Activated CD4-positive, CD25-positive, alpha-beta regulatory T cell (primary cell): ENCODE measurements around the gene UBR1.
"Not testable (repeated sequence)": the region's sequence is repeated elsewhere in the genome, so short reads cannot be mapped to it uniquely, and the experiment has no call there.

Source experiments
- DNase-seq, 4 experiments: peaks; one replicate each; lab custom pipeline; 2025; lab: John Stamatoyannopoulos, UW

Gene UBR1

GRCh38 chr15:43052860-43053259 lies 53.0 kb downstream of the UBR1 start:
- DNase-seq = no peak

DNA sequence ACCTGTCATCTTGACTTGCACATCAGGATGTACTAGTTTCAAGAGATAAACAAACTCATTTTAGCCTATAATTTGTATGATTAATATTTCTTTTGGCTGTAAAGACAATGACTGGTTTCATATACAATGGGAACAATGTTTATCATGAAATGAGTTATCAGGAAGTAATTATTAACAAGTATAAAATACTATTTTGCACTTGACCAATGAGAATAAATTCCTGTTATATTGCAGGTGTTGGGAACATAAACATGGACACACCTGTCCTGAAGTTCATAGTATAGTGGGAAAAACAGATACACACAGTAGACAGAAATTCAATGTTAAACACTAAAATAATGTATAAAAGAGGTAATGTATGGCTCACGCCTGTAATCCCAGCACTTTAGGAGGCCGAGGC lies 56.9 kb downstream of the UBR1 start:
- no peak for DNase-seq

DNA sequence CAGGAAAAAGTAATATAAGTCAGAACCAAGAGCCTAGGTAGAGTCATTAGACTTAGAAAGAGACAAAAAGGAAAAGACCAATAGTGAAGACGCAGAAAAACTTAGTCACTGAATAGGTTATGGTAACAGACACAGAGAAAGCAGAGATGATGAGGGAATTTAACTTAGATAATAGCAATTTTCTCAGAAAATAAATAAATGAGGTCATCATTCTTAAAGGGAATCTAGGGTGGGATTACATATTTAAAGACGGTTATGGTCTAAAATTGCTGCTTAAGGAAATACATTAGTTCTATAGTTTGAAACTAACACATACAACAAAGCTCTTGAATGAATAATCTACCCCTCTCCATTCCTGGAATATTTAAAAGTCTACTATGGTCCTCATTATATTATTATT lies 59.4 kb downstream of the UBR1 start:
- no peak for DNase-seq

- DNase-seq = no peak
Observed at GRCh38 chr15:43042885-43043284, 63.0 kb downstream of the UBR1 start.

GRCh38 chr15:43041085-43041484 lies 64.8 kb downstream of the UBR1 start:
- DNase-seq = not testable (repeated sequence)

- not testable (repeated sequence) for DNase-seq
Observed at GRCh38 chr15:43035240-43035639, 70.6 kb downstream of the UBR1 start.

GRCh38 chr15:43029476-43029875 lies 76.4 kb downstream of the UBR1 start:
- DNase-seq = no peak

DNA sequence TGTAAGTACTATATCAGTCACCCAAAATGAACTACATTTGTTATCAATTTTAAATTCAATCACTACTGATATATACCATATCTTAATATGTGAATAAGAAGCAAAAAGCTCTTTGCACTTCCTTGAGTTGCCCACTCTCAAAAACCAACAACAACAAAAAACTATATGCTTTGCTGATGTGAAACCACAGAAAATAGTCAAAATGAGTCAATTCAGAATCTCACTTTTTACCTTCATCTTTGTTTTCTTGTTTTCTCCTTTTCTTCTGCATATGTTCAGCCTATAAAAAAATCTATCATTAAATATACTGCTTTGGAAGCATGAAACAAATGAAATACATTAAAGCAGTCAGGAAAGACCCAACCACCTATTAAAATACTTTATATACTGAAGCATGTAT lies 80.7 kb downstream of the UBR1 start:
- DNase-seq = no peak

- not testable (repeated sequence) for DNase-seq
Observed at GRCh38 chr15:43014671-43015070, 91.2 kb downstream of the UBR1 start.

GRCh38 chr15:43009206-43009605 lies 96.6 kb downstream of the UBR1 start:
- DNase-seq = no peak

GRCh38 chr15:43008150-43008549 lies 97.7 kb downstream of the UBR1 start:
- no peak for DNase-seq

GRCh38 chr15:43007551-43007950 lies 98.3 kb downstream of the UBR1 start:
- no peak for DNase-seq

GRCh38 chr15:43006991-43007390 lies 98.8 kb downstream of the UBR1 start:
- no peak for DNase-seq

DNA sequence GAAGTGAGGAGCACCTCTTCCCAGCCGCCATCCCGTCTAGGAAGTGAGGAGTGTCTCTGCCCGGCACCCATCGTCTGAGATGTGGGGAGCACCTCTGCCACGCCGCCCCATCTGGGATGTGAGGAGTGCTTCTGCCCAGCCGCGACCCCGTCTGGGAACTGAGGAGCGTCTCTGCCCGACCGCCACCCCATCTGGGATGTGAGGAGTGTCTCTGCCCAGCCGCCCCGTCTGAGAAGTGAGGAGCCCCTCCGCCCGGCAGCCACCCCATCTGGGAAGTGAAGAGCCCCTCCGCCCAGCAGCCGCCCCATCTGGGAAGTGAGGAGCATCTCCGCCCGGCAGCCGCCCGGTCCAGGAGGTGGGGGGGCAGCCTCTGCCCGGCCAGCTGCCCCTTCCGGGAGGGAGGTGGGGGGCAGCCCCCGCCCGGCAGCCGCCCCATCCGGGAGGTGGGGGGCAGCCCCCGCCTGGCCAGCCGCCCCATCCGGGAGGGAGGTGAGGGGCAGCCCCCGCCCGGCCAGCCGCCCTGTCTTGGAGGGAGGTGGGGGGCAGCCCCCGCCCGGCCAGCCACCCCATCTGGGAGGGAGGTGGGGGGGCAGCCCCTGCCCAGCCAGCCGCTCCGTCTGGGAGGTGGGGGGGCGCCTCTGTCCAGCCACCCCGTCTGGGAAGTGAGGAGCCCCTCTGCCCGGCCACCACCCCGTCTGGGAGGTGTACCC lies 100.8 kb downstream of the UBR1 start:
- not testable (repeated sequence) for DNase-seq

DNA sequence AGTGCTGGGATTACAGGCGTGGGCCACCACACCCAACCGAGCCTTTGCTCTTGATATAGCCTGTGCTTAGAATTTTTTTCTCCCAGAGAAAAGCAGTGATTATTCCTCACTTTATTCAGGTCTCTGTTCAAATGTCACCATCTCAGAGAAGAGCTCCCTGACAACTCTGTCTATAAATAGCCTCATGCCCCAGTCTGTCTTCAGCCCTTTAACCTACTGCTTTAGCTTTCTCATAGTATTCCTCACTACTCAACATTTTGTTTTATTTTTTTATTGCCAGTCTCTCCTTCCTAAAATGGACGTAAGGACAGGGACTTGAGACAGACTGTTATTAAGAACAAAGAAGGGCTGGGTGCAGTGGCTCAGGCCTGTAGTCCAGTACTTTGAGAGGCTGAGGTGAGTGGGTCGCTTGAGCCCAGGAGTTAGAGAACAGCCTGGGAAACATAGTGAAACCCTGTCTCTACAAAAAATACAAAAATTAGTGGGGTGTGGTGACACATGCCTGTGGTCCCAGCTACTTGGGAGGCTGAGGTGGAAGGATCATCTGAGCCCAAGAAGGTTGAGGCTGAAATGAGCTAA lies 106.5 kb downstream of the UBR1 start:
- no peak for DNase-seq

GRCh38 chr15:42996871-42997270 lies 109.0 kb downstream of the UBR1 start:
- DNase-seq = no peak

DNA sequence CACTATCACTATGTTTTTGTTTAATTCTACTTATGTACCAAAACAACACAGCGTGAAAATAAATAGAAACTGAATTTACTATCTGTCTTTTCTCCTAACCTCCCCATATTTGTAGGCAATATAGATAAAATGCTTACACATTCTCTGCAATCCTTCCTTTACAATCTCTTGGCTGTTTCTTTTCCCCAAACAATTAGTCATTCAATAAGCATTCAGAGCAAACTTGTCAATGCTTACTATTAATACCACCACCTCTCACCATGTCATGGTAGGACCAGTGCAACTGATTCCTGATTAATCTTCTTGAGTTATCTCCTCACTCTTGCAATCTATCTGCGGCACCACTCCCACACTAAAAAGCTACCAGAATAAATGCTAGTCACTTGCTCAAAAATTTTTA lies 111.3 kb downstream of the UBR1 start:
- DNase-seq = no peak

DNA sequence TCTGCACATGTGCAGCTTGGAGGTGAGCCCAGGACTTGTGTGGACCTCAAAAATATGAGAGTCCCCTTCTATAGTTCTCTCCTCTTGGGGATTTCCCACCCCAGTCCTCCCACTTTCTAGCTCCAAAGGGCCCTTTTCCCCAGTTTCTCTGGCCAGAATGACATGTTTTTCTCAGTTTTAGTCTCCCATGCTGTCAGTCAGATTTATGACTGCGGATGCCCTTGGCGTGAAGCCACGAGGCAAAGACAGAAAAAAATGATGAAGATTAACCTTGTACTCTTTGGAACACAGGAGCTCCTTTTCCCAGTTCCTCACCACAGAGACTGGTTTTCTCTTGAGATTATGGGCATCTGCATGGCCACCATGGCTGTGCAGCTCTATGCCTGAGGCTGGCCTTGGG lies 113.2 kb downstream of the UBR1 start:
- DNase-seq = no peak

GRCh38 chr15:42986693-42987342 lies 119.0 kb downstream of the UBR1 start:
- DNase-seq = no peak

- no peak for DNase-seq
Observed at GRCh38 chr15:42984493-42985034, 121.3 kb downstream of the UBR1 start.

- DNase-seq = not testable (repeated sequence)
Observed at GRCh38 chr15:42979113-42979512, 126.7 kb downstream of the UBR1 start.

DNA sequence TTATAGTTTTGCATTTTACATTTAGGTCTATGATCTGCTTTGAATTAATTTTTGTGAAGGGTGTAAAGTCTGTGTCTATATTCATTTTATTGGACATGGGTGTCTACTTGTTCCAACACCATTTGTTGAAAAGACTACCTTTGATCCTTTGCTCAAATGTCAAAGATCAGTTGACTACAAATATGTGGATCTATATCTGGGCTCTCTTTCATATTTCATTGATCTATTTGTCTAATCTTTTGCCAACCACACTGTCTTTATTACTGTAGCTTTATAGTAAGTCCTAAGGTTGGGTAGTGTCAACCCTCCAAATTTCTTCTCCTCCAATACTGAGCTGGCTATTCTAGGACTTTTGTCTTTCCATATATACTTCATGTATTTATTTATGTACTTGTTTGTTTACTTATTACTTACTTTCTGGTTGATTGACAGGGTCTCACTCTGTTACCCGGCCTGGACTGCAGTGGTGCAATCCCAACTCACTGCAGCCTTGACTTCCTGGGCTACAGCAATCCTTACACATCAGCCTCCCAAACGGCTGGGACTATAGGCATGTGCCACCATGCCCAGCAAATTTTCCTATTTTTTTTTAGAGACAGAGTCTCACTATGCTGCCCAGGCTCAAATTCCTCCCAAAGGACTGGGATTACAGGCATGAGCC lies 131.5 kb downstream of the UBR1 start:
- no peak for DNase-seq

DNA sequence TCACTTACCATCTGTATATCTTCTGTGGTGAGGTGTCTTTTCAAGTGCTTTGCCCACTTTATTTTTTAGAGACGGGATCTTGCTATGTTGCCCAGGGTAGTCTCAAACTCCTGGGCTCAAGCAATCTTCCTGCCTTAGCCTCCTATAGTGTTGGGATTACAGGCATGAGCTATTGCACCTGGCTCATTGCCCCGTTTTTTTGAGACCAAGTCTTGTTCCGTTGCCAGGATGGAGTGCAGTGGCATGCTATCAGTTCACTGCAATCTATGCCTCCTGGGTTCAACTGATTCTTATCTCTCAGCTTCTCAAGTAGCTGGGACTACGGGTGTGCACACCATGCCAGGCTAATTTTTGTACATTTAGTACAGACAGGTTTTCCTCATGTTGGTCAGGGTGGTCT lies 132.7 kb downstream of the UBR1 start:
- no peak for DNase-seq
